ENCODE measurements around the gene BLOC1S3. TPM values are rescaled to one million over a fixed set of nuclear protein-coding genes. Genes with fewer than 3 reads are reported as not detected.

BLOC1S3 gene
- total and polyA plus RNA-seq, 2 of the 4 experiments (the other 2 are of a cell fraction), result 1.1 to 4.9 TPM

DNA sequence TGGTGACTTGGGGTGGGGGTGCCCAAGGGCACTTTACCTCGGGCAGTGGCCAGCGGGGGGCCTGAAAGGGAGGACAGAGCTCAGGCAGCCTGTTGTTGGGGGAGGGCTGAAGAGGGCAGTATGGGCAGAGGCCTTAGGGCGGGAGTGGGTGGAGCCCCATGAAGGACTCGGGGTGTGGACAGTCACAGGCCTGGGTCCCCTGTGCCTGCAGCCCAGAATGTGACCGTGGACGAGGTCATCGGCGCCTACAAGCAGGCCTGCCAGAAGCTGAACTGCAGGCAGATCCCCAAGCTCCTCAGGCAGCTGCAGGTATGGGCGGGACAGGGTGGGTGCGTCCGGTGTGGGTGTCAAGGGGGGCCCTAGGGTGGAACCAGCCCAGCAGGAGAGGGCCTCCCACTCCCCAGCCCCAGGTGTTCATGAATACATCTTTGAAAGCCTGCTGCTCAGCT, 40.3 kb upstream of the BLOC1S3 start:
- ChIA-PET CTCF (interaction anchor here (0.8 kb wide), 1 partner anchor 33 kb away, joined by 3 read pairs; no protein-coding TSS in a partner anchor), POLR2A (ENCODE audit: unreplicated experiment) (no interaction called here)
- peak overlapping the region; percentile 32 for H2AFZ ChIP-seq (replicated peaks; ENCODE audit: low read length, poor library complexity)
- no peak overlapping the region for H2BK5ac ChIP-seq (ENCODE audit: low read depth, low read length, poor library complexity, severe bottlenecking)
- dilution Hi-C loops (cut with HindIII; ENCODE audit: low sequenced_read_pairs, unreplicated experiment) (no loop called here), in situ Hi-C loops (cut with MboI; ENCODE audit: low sequenced_read_pairs) (no loop called here), intact Hi-C loops (cut with micrococcal nuclease) (no loop called here)
- peaks cover 37% of the 10 kb centered on the region for H4K20me1 ChIP-seq (ENCODE audit: insufficient read depth, low read length)
- H3K79me1 ChIP-seq (ENCODE audit: low read depth in 1 of 2, low read length in 2 of 2), result peaks cover 28 to 59% of the 10 kb centered on the region in 2 experiments
- no peak overlapping the region for H3K9ac ChIP-seq (ENCODE audit: low read depth, low read length)
- H2AK9ac ChIP-seq (replicated peaks; ENCODE audit: low read depth, low read length, poor library complexity), result no peak overlapping the region
- no peak overlapping the region for H4K91ac ChIP-seq (ENCODE audit: insufficient read depth, low read depth, low read length)
- no peak overlapping the region for H3K4me3 ChIP-seq (ENCODE audit: insufficient read depth, low read depth, low read length)
- H3K27me3 ChIP-seq (ENCODE audit: control insufficient read depth, insufficient read depth, low read length), result no peaks in the 10 kb centered on the region
- H3K4ac ChIP-seq (ENCODE audit: low read depth, low read length), result no peak overlapping the region
- H3K4me1 ChIP-seq (ENCODE audit: control insufficient read depth, insufficient read depth, low read length), result peaks cover 2% of the 10 kb centered on the region; the same call in 1 of the 2 replicates
- H3K9me1 ChIP-seq (ENCODE audit: insufficient read depth, low read length), result peaks cover 10% of the 10 kb centered on the region
- H3K18ac ChIP-seq (ENCODE audit: low read depth, low read length), result no peak overlapping the region
- peaks cover 25% of the 10 kb centered on the region for H3K36me3 ChIP-seq (ENCODE audit: control insufficient read depth, insufficient read depth, low read length)
- TF ChIP-seq MAZ (IDR thresholded peaks at IDR 0.05; ENCODE audit: borderline replicate concordance, low read depth, low read length), result no peak
- no peak for TF ChIP-seq RCOR1 (IDR thresholded peaks at IDR 0.05; ENCODE audit: insufficient replicate concordance, low read length)
- TF ChIP-seq NFE2L2 (IDR thresholded peaks at IDR 0.05; ENCODE audit: low read depth, low read length), result no peak
- no peak for TF ChIP-seq FOS (IDR thresholded peaks at IDR 0.05; ENCODE audit: low read depth, low read length)
- TF ChIP-seq, protein P1, sequence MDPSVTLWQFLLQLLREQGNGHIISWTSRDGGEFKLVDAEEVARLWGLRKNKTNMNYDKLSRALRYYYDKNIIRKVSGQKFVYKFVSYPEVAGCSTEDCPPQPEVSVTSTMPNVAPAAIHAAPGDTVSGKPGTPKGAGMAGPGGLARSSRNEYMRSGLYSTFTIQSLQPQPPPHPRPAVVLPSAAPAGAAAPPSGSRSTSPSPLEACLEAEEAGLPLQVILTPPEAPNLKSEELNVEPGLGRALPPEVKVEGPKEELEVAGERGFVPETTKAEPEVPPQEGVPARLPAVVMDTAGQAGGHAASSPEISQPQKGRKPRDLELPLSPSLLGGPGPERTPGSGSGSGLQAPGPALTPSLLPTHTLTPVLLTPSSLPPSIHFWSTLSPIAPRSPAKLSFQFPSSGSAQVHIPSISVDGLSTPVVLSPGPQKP (IDR thresholded peaks at IDR 0.05; ENCODE audit: borderline replicate concordance, low read depth, low read length), result no peak
- TF ChIP-seq, protein P2, sequence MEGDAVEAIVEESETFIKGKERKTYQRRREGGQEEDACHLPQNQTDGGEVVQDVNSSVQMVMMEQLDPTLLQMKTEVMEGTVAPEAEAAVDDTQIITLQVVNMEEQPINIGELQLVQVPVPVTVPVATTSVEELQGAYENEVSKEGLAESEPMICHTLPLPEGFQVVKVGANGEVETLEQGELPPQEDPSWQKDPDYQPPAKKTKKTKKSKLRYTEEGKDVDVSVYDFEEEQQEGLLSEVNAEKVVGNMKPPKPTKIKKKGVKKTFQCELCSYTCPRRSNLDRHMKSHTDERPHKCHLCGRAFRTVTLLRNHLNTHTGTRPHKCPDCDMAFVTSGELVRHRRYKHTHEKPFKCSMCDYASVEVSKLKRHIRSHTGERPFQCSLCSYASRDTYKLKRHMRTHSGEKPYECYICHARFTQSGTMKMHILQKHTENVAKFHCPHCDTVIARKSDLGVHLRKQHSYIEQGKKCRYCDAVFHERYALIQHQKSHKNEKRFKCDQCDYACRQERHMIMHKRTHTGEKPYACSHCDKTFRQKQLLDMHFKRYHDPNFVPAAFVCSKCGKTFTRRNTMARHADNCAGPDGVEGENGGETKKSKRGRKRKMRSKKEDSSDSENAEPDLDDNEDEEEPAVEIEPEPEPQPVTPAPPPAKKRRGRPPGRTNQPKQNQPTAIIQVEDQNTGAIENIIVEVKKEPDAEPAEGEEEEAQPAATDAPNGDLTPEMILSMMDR (conservative IDR thresholded peaks at IDR 0.05; ENCODE audit: low read depth, low read length), result no peak
- TF ChIP-seq BHLHE40 (IDR thresholded peaks at IDR 0.05; ENCODE audit: low read depth, low read length), result no peak
- no peak for TF ChIP-seq RAD21 (IDR thresholded peaks at IDR 0.05; ENCODE audit: low read length)
- TF ChIP-seq POLR2A (IDR thresholded peaks at IDR 0.05; ENCODE audit: low read depth, low read length), result no peak
- TF ChIP-seq SMC3 (IDR thresholded peaks at IDR 0.05; ENCODE audit: low read depth, low read length), result no peak
- no peak for TF ChIP-seq CEBPB (IDR thresholded peaks at IDR 0.05; ENCODE audit: low read depth, low read length)
- no peak for TF ChIP-seq CHD1 (IDR thresholded peaks at IDR 0.05; ENCODE audit: low read depth, low read length)
- TF ChIP-seq MXI1 (IDR thresholded peaks at IDR 0.05; ENCODE audit: borderline replicate concordance, low read depth, low read length), result no peak
- TF ChIP-seq MAFK (IDR thresholded peaks at IDR 0.05; ENCODE audit: low read depth, low read length), result no peak
- TF ChIP-seq RFX5 (IDR thresholded peaks at IDR 0.05; ENCODE audit: low read depth, low read length), result no peak
- no peak overlapping the region for H2AK5ac ChIP-seq (ENCODE audit: low read depth, low read length)
- H3K27ac ChIP-seq (ENCODE audit: insufficient read depth, low read length), result no peak overlapping the region
- WGBS, 2 experiments (ENCODE audit: extremely low coverage in 2 of 2, insufficient read length in 1 of 2), result 84% methylated on average over 6 of the region's 11 CpGs; no CpG with 5 or more reads in 1 of the 2 experiments
- no TSS peak for BruUV-seq (replicated peaks)
- H2BK20ac ChIP-seq (ENCODE audit: low read depth, low read length), result no peak overlapping the region
- no peak overlapping the region for H4K5ac ChIP-seq (ENCODE audit: low read depth, low read length)
- DNase-seq (no peak), ATAC-seq (ENCODE audit: low read depth) (no peak)
- no peaks in the 10 kb centered on the region for H3K9me3 ChIP-seq (ENCODE audit: control insufficient read depth, insufficient read depth, low read length)
- H2BK120ac ChIP-seq (ENCODE audit: low read depth, low read length), result no peak overlapping the region
- H3K56ac ChIP-seq (ENCODE audit: extremely low read depth, insufficient read depth, low read length), result no peak overlapping the region
- no peak overlapping the region for H2BK15ac ChIP-seq (ENCODE audit: low read depth, low read length)
- H3K4me2 ChIP-seq (ENCODE audit: low read depth, low read length), result no peak overlapping the region
- H3K14ac ChIP-seq (replicated peaks; ENCODE audit: low read depth, low read length), result no peak overlapping the region
- H3K23ac ChIP-seq (ENCODE audit: low read depth, low read length), result no peak overlapping the region
- H4K8ac ChIP-seq (ENCODE audit: low read depth in 2 of 2, low read length in 2 of 2), result no peak overlapping the region
